OCI-LY1 (cell line): ENCODE results near the gene ARL17B.
"Not testable (repeated sequence)": the region's sequence is repeated elsewhere in the genome, so short reads cannot be mapped to it uniquely, and the experiment has no call there.

Source experiments
- H2AFZ ChIP-seq: fragments of 200-600 bp; sonication (generic), shearing (Covaris generic); 2 replicates; pipeline ENCODE4 v1.6.0; 2014; ENCODE audit warnings: antibody characterized with exemption, mild to moderate bottlenecking, low read length
- H3F3A ChIP-seq: fragments of 200-600 bp; sonication (generic), shearing (Covaris generic); 2 replicates; pipeline ENCODE4 v1.6.0; 2014; ENCODE audit warnings: mild to moderate bottlenecking, antibody characterized with exemption, low read length, moderate library complexity; ENCODE audit not compliant: insufficient read depth
- H3K27ac ChIP-seq: fragments of 200-600 bp; sonication (generic); 2 replicates; pipeline ENCODE4 v1.5.1; 2014; ENCODE audit warnings: low read length, mixed run types, mild to moderate bottlenecking, low read depth; ENCODE audit not compliant: poor library complexity, severe bottlenecking
- H3K27me3 ChIP-seq: fragments of 200-600 bp; sonication (generic); 2 replicates; pipeline ENCODE4 v1.6.0; 2014; ENCODE audit warnings: antibody characterized with exemption, mild to moderate bottlenecking, low read length, moderate library complexity; ENCODE audit not compliant: insufficient read depth
- H3K36me3 ChIP-seq: fragments of 200-600 bp; sonication (generic); 2 replicates; pipeline ENCODE4 v1.6.1; 2014; ENCODE audit warnings: mild to moderate bottlenecking, antibody characterized with exemption, low read length, moderate library complexity, mixed read lengths; ENCODE audit not compliant: insufficient read depth
- H3K4me1 ChIP-seq: fragments of 200-600 bp; sonication (generic); 2 replicates; pipeline ENCODE4 v1.5.1; 2014; ENCODE audit warnings: mild to moderate bottlenecking, low read length, moderate library complexity; ENCODE audit not compliant: insufficient read depth, severe bottlenecking
- H3K4me2 ChIP-seq: fragments of 200-600 bp; sonication (generic), shearing (Covaris generic); 2 replicates; pipeline ENCODE4 v1.6.1; 2014; ENCODE audit warnings: low read length
- H3K4me3 ChIP-seq: fragments of 200-600 bp; sonication (generic); 2 replicates; pipeline ENCODE4 v1.5.1; 2014; ENCODE audit warnings: low read length, low read depth, mild to moderate bottlenecking, mixed read lengths; ENCODE audit not compliant: poor library complexity, severe bottlenecking
- H3K79me2 ChIP-seq: fragments of 200-600 bp; shearing (Covaris generic); 2 replicates; pipeline ENCODE4 v1.6.1; 2016; ENCODE audit warnings: mixed run types, low read length, mixed read lengths; ENCODE audit not compliant: insufficient read depth
- H3K9ac ChIP-seq: fragments of 200-600 bp; sonication (generic), shearing (Covaris generic); 2 replicates; pipeline ENCODE4 v1.6.1; 2014; ENCODE audit warnings: mild to moderate bottlenecking, low read length, mixed read lengths
- H3K9me2 ChIP-seq: fragments of 200-600 bp; sonication (generic), shearing (Covaris generic); 2 replicates; pipeline ENCODE4 v1.6.1; 2014; ENCODE audit warnings: low read depth, mild to moderate bottlenecking, low read length, mixed read lengths
- H3K9me3 ChIP-seq: fragments of 200-600 bp; shearing (Covaris generic); 2 replicates; pipeline ENCODE4 v1.6.1; 2014; ENCODE audit warnings: low read length, mixed read lengths
- H4K20me1 ChIP-seq: fragments of 200-600 bp; sonication (generic), shearing (Covaris generic); 2 replicates; pipeline ENCODE4 v1.6.0; 2016; ENCODE audit warnings: mild to moderate bottlenecking, low read length; ENCODE audit not compliant: insufficient read depth
- CTCF ChIP-seq: fragments of 200-600 bp; sonication (generic), shearing (Covaris generic); IDR thresholded peaks from 2 replicates; pipeline ENCODE4 v1.5.1; 2017; ENCODE audit warnings: mild to moderate bottlenecking, antibody characterized with exemption, low read length, moderate library complexity, mixed read lengths
- EZH2 ChIP-seq: fragments of 200-600 bp; sonication (generic), shearing (Covaris generic); IDR thresholded peaks from 2 replicates; pipeline ENCODE4 v1.8.0; 2017; ENCODE audit warnings: borderline replicate concordance, mixed run types, mild to moderate bottlenecking, antibody characterized with exemption, low read length, moderate library complexity, mixed read lengths

Gene ARL17B

GRCh38 chr17:46266656-46267544 is 94.7 kb downstream of the ARL17B start:
- no peaks in the 10 kb centered on the region for H4K20me1 ChIP-seq
- no peak for TF ChIP-seq EZH2
- no peak for TF ChIP-seq CTCF
- H3K9ac ChIP-seq, result peak overlapping the region; percentile 79
- no peaks in the 10 kb centered on the region for H3K36me3 ChIP-seq
- no peaks in the 10 kb centered on the region for H3K79me2 ChIP-seq
- H2AFZ ChIP-seq, result peak overlapping the region; percentile 90
- peaks cover 16% of the 10 kb centered on the region for H3K4me1 ChIP-seq
- H3K9me2 ChIP-seq, result no peaks in the 10 kb centered on the region
- H3K27me3 ChIP-seq, result peaks cover 5% of the 10 kb centered on the region
- H3K4me2 ChIP-seq, result peak overlapping the region; percentile 100
- no peaks in the 10 kb centered on the region for H3K9me3 ChIP-seq
- no peak overlapping the region for H3K27ac ChIP-seq
- peak overlapping the region; percentile 81 for H3K4me3 ChIP-seq
- no peaks in the 10 kb centered on the region for H3F3A ChIP-seq

GRCh38 chr17:46266063-46266655 is 95.4 kb downstream of the ARL17B start:
- Histone ChIP-seq H3K9ac (peak overlapping the region; percentile 74), H3K4me1 (peaks cover 16% of the 10 kb centered on the region)
- not testable (repeated sequence) for H3K27me3 ChIP-seq

GRCh38 chr17:46264456-46265198 is 96.9 kb downstream of the ARL17B start:
- Histone ChIP-seq H3K9me2 (no peaks in the 10 kb centered on the region), H3K27ac (no peak overlapping the region), H3K4me3 (no peak overlapping the region), H3K79me2 (no peaks in the 10 kb centered on the region), H3K9ac (no peak overlapping the region), H3F3A (no peaks in the 10 kb centered on the region), H3K36me3 (no peaks in the 10 kb centered on the region), H4K20me1 (no peaks in the 10 kb centered on the region), H3K4me2 (no peak overlapping the region), H3K27me3 (peaks cover 5% of the 10 kb centered on the region), H3K4me1 (peaks cover 22% of the 10 kb centered on the region), H2AFZ (no peak overlapping the region), H3K9me3 (no peaks in the 10 kb centered on the region)
- TF ChIP-seq EZH2 (no peak), CTCF (no peak)

More at GRCh38 chr17:46266063-46266655, 95.4 kb downstream of the ARL17B start:
- H3K9me3 ChIP-seq, H3K9me2 ChIP-seq, H3K79me2 ChIP-seq, H3F3A ChIP-seq, H3K27ac ChIP-seq, H3K36me3 ChIP-seq, H4K20me1 ChIP-seq: not testable (repeated sequence)
- H3K4me3 ChIP-seq, result peak overlapping the region; percentile 59
- peak overlapping the region; percentile 65 for H3K4me2 ChIP-seq
- H2AFZ ChIP-seq, result peak overlapping the region; percentile 78; the same call in 1 of the 2 replicates
